ENCODE data around the gene MBTPS1.

The MBTPS1 gene

DNA sequence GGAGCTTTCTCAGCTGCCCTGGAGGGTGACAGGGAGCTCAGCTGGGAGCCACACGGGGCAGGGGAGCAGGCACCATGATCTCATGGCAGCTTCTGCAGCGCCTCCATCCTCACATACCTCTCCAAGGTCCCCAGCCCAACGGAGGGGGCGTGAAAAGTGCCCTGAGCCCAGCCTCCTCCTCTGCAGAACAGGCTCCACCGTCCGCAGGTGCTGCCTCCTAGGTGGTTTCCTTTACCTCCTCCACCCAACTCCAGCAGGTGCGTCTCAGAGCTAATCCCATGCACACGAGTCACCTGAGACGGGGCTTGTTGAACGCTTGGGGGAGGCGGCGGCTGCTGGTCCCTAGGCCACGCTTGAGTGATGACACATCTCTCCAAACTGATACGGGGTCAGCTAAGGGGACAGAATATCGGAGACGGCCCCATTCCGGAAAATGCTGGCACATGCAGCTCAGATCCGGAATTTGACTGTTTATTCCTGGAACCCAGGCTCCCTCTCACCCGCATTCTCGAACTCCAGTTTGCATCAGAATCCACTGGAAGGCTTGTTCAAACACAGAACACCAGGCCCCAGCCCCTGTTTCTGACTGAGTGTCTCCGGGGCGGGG lies 73.8 kb downstream of the MBTPS1 start:
- H3K9me3 Mint-ChIP-seq, result no peaks in the 10 kb centered on the region
- peak; percentile 37 for DNase-seq
- H3K4me1 Mint-ChIP-seq, result peaks cover 61% of the 10 kb centered on the region
- peak overlapping the region; percentile 52 for H3K4me3 Mint-ChIP-seq
- no peaks in the 10 kb centered on the region for H3K36me3 Mint-ChIP-seq (ENCODE audit: low read depth)
- H3K27me3 Mint-ChIP-seq (ENCODE audit: low read depth, poor library complexity), result peaks cover 32% of the 10 kb centered on the region
- H3K27ac Mint-ChIP-seq, result no peak overlapping the region
- TF ChIP-seq, protein P1, sequence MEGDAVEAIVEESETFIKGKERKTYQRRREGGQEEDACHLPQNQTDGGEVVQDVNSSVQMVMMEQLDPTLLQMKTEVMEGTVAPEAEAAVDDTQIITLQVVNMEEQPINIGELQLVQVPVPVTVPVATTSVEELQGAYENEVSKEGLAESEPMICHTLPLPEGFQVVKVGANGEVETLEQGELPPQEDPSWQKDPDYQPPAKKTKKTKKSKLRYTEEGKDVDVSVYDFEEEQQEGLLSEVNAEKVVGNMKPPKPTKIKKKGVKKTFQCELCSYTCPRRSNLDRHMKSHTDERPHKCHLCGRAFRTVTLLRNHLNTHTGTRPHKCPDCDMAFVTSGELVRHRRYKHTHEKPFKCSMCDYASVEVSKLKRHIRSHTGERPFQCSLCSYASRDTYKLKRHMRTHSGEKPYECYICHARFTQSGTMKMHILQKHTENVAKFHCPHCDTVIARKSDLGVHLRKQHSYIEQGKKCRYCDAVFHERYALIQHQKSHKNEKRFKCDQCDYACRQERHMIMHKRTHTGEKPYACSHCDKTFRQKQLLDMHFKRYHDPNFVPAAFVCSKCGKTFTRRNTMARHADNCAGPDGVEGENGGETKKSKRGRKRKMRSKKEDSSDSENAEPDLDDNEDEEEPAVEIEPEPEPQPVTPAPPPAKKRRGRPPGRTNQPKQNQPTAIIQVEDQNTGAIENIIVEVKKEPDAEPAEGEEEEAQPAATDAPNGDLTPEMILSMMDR (IDR thresholded peaks at IDR 0.05), result no peak

DNA sequence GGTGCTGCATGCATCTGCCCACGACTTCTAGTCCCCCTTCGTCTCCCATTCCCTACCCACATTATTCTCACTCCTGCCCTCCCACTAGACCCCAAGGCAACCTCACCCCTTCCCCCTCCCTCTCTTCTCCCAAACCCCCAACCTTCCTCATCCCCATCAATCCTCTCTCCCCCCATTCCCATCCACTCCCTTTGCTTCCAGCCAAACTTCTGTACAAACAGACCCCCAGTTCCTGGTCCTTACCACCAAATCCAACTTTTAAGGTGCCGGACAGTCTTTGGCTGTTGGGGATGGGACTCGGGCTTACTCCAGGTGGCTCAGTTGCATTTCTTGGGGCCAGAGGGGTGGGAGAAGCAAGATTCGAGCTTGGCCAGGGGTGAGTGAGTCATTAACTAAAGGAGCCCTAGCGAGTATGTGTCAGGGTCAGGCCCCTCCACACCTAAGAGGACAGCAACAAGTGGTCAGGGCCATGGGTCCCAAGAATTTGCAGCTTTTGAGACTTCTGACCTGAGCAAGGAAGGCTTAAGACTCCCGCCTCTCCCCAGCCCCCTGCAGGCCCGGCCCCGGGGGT lies 74.3 kb downstream of the MBTPS1 start, which contains the start of gene SLC38A8:
TSS of gene SLC38A8 (minus strand) at position 488 of the 571 bp plus-strand sequence. CDS start 638 bp downstream, outside the sequence.
- Mint-ChIP-seq H3K27ac (no peak within 1 kb of the TSS), H3K9me3 (no peaks in the 10 kb centered on the region), H3K4me1 (peaks cover 61% of the 10 kb centered on the region), H3K27me3 (ENCODE audit: low read depth, poor library complexity) (peaks cover 32% of the 10 kb centered on the region), H3K36me3 (ENCODE audit: low read depth) (no peaks in the 10 kb centered on the region), H3K4me3 (peak within 1 kb of the TSS; percentile 52)
- no peak for DNase-seq
- TF ChIP-seq, protein P1 (IDR thresholded peaks at IDR 0.05), result no peak

DNA sequence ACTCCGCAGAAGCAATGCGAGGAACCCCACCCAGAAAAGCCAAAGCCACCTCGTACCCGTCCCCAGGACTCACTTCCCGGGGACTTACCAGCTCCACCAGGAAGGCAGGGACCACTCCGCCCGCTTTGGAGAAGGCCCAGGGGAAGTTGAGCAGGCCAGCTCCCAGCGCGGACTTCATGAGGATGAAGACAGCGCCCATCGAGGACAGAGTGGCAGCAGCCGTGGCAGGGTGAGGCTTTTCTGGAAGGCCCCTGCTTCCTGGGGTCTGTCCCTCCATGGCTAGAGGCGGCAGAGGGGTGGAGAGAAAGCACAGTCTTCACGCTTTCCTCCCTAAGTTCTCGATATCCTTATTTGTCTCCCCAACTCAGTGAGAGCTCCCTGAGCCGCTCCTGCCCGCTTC lies 74.9 kb downstream of the MBTPS1 start:
- Mint-ChIP-seq H3K27me3 (ENCODE audit: low read depth, poor library complexity) (peaks cover 32% of the 10 kb centered on the region), H3K4me3 (no peak overlapping the region), H3K4me1 (peaks cover 61% of the 10 kb centered on the region), H3K27ac (no peak overlapping the region), H3K9me3 (no peaks in the 10 kb centered on the region), H3K36me3 (ENCODE audit: low read depth) (no peaks in the 10 kb centered on the region)
- no peak for DNase-seq
- TF ChIP-seq, protein P1 (IDR thresholded peaks at IDR 0.05), result no peak

DNA sequence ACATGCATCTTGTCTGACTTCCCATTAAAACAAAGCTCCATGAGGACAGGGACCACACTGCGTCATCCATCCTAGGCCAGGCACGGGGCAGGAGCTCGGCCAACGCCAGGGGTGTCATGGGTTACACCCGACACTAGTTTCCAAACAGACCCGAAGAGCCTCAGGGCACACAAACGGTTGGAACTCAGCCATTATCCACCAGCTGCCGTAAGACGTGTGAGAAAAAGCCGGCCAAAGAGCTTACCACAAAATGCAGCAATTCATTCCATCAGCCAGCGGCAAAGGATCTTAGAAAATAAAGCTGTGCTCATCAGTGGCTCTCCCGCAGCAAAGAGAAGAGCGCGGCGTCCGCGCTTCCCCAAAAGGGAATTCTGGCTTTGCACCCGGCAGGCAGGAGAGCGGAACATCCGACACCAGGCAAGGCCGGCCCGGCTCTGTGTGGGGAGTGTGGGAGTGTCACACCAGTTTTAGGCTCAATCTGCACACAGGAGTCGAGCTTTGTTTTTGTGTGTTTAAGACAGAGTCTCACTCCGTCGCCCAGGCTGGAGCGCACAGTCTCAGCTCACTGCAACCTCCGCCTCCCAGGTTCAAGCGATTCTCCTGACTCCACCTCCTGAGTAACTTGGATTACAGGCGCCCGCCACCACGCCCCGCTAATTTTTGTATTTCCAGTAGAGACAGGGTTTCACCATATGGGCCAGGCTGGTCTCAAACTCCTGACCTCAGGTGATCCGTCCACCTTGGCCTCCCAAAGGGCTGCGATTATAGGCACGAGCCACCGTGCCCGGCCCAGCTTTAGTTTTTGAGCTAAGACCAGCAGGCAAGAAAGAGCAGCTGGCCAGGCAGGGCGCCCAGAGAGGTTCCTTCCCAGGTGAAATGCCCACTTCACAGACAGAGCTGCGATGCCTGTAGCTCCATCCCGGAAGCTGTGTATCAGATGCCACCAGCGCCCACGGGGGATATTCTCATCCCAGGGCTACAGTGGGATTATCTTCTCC lies 75.6 kb downstream of the MBTPS1 start:
- peaks cover 61% of the 10 kb centered on the region for H3K4me1 Mint-ChIP-seq
- no peak for DNase-seq
- no peaks in the 10 kb centered on the region for H3K36me3 Mint-ChIP-seq (ENCODE audit: low read depth)
- peaks cover 4% of the 10 kb centered on the region for H3K9me3 Mint-ChIP-seq
- peak overlapping the region; percentile 85 for H3K27ac Mint-ChIP-seq
- TF ChIP-seq, protein P1 (IDR thresholded peaks at IDR 0.05), result no peak
- H3K4me3 Mint-ChIP-seq, result peak overlapping the region; percentile 8
- peaks cover 32% of the 10 kb centered on the region for H3K27me3 Mint-ChIP-seq (ENCODE audit: low read depth, poor library complexity)

DNA sequence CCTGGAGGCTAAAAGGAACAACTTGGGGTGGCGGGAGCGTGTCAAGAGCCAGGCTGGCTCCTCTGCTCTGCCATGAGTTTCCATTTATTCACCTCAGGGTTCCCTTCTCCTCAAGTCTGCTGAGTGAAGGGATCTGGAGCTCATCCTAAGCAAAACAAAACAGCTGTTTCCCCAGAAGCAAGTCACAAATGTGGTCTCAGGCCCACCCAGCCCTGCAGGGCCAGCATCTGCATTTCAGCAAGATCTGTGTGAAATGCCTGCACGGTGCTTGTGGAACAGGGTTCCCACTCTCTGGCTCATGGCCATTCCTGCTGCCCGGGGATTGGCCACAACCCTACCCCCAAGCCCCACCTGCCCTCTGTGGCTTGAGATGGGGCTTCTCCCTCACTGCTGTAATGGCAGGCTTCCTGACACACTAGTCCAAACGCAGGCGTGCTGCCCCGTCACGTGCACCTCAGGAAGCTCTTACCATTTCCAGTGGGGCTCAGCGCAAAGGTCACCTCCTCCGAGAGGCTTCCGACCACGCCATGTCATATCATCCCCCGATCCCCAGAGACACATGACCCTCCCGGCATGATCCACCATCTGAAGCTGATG lies 76.4 kb downstream of the MBTPS1 start:
- Mint-ChIP-seq H3K9me3 (peaks cover 12% of the 10 kb centered on the region), H3K27ac (peak overlapping the region; percentile 85), H3K27me3 (ENCODE audit: low read depth, poor library complexity) (peaks cover 32% of the 10 kb centered on the region), H3K36me3 (ENCODE audit: low read depth) (peaks cover 4% of the 10 kb centered on the region), H3K4me1 (peaks cover 61% of the 10 kb centered on the region), H3K4me3 (peak overlapping the region; percentile 8)
- TF ChIP-seq, protein P1 (IDR thresholded peaks at IDR 0.05), result no peak
- no peak for DNase-seq
